Activated naive CD4-positive, alpha-beta T cell treated with Interleukin-2 at 50 U/mL for 16 hours (primary cell): ENCODE data around the gene HOXC9.

Experiments
- DNase-seq: peaks from one replicate; pipeline ENCODE4 v3.0.0-alpha.2; 2020

The HOXC9 gene

GRCh38 chr12:54016478-54016964, 16.6 kb downstream of the HOXC9 start:
- no peak for DNase-seq

- DNase-seq, result no peak
Measured at GRCh38 chr12:54017027-54017788, 17.2 kb downstream of the HOXC9 start.

DNA sequence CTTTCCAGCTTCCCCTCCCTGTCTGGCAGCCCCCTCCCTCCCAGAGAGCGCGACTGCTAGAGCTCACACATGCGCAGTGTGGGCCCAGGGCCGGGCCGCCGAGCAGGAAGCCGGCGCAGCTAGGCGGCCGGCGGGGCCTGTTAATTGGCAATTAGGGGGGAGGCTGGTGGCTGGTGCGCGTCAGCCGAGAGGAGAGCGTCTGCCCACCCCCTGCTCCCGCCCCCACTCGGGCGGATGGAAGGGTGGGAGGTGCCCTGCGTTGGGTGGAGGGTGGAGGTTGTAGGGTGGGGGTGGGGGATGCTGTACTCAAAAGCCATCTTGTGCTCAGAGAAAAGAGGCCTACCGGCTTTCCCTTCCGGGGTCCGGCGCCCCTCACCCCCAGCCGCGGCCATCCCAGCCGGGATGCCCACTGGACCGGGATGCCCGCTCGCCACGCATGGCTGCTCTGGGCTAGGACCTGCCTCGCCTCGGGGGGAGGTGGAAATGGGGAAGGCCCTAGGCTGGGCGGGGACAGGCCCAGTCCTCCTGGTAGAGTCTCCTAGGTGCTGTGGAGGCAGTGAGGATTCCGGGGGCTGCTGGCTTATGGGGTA, 18.0 kb downstream of the HOXC9 start:
- DNase-seq, result peak; percentile 66

GRCh38 chr12:54018468-54018984, 18.6 kb downstream of the HOXC9 start:
- no peak for DNase-seq

GRCh38 chr12:54019091-54019811, 19.3 kb downstream of the HOXC9 start:
- no peak for DNase-seq

- DNase-seq, result no peak
Measured at GRCh38 chr12:54019924-54020590, 20.1 kb downstream of the HOXC9 start.

DNA sequence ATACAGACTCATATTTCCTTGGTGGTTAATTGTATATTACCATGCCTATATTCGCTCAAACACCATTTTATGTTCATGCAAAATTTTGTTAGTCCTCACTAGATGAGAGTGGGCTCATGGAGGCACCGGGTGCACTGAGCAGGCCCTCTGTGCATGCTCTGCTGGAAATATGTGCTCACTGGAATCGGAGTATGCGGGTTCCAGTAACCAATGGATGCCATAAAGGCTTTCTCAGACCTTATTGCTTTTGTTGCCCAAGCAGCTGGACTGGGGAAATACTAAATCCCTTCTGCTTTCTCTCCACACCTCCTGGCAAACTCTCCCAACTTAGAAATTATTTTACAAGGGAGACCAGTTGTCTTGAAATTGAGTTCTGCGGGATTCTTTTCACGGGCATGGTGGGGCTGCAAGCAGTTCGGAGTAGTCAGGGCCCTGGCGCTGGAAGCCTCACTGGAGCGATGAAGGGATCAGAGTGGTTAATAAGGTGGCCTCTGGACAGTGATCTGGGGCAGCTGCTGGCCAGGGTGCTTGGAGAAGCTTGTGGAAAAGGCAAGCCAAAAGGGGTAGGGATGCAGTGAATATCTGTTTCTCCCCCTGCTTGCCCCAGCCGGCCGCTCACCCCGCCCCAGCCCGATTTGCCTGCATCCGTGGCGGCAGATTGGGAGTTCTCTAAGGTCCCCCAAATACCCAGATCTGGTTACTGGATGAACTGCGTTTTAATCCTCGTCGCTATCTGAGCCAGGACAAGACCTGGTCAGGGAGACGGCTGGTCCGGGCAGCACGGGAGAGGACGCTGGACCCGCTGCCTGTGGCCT, 20.8 kb downstream of the HOXC9 start:
- no peak for DNase-seq

- DNase-seq, result no peak
Measured at GRCh38 chr12:54021432-54022013, 21.6 kb downstream of the HOXC9 start.

DNA sequence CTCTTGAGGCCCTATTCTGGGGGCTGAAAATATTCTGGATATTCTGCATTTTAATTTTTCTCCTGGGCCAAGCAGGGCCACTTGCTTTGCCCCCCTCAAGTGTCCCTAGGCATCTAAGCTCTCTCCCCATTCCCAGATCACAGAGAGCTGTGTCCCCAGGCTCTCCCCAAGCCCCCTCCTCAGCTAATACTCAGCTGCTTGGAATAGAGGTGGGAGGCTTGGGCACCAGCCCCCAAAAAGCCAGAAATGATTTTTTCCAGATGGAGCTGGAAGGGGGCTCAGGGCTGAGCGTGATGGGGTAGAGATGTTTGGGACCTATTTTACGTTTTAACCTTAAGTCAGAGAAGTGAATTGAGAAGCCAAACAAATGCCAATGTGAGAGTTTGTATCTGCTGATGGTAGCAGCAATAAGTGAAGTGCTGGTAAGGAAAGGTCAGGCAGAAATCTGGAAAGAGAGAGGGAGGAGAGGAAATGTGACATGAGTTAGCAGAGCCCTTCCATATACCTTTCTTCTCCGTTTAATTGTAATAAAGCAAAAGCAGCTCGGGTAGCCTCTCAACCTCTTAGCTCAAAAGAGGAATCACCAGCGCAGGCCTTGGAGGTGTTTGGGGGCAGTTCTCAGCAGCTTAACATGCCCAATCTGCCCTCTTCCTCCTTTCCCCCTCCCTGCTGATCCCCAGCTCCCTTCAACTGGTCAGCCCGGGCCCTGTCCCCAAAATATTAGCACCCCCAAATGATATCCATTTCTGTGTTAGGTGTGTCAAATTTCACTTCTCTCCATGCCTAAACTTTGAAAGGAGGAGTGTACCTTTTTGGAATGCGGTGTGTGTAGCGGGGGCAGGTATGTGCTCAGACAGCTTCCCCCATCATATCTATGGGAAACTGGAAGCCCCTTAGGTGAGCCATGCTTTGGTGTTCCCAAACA, 23.3 kb downstream of the HOXC9 start:
- no peak for DNase-seq

DNA sequence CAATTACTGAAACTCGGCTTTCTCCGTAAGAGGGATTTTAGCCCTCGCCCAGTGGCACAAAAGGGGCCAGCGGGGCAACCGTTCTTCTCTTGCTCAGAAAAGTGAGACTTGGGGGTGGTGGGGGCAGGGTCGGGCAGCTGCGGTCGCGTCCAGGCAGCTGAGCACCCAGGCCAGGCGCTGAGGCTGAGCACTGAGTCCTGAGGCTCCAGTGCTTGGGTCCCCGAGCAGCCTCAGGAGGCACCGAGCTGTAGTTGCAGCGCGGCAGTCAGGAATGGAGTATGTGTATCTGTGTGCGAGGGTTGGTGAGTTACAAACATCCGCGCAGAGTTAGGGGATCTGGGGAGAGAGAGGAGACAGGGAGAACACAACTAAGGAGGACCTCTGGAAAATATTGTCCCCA, 24.2 kb downstream of the HOXC9 start:
- DNase-seq, result no peak

- no peak for DNase-seq
Measured at GRCh38 chr12:54024581-54025305, 24.8 kb downstream of the HOXC9 start.

DNA sequence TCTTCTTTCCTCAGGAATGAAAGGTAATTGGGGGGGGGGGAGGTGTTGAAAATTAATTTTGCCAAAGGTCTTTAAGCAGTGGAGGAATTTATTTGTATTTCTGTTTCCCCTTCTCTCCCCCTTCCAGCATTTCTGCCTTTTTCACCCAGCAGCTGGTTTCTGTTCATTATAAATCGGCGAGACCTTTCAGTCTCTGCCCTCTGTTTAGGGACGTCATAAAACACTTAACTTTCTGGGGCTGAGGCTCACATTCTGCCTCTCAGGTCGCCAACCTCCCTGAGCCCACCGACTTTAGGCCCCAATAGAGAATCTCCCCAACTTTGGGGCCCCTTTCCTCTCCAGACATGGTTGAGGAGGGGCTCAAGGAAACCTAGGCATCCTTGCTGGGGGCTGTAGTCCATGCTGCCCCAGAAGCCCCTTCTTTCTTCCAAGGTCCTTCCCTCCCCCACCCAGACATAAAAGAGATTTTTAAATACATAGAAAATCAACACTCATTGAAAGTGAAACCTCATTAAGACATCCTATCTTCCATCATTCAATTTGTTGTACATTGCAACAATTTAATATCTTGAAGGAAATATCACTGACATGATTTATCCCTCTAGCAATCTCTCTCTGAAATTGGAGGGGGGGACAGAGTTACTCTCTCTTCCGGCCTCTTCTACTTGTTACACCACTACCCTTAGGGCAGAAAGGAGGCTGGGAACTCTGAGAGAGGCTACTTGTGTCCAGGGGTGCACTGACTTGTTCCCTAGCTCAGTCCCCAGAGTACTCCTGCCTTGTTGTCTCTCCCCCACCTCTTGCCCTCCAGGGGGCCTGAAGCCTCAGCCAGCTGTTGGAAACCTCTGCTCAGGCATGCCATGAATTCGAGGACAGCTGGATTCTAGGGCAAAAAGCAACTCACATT, 25.8 kb downstream of the HOXC9 start:
- no peak for DNase-seq

GRCh38 chr12:54026640-54027441, 26.9 kb downstream of the HOXC9 start:
- DNase-seq, result no peak

DNA sequence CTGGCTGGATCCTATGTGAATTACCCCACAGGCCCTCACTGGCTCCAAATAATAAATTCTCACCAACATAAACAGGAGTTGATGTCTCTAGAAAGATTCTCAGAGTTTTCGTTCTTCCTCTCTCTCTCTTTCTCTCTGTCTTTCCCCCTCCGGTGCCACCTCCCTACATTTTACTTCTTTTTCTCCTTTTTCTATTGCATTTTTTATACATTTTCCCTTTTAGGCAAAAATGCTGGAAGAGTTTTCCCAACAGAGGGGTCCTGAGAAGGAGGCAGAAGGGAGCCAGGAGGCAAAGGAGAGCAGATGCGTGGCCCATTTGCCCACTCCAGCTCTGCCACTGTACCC, 27.5 kb downstream of the HOXC9 start:
- no peak for DNase-seq

DNA sequence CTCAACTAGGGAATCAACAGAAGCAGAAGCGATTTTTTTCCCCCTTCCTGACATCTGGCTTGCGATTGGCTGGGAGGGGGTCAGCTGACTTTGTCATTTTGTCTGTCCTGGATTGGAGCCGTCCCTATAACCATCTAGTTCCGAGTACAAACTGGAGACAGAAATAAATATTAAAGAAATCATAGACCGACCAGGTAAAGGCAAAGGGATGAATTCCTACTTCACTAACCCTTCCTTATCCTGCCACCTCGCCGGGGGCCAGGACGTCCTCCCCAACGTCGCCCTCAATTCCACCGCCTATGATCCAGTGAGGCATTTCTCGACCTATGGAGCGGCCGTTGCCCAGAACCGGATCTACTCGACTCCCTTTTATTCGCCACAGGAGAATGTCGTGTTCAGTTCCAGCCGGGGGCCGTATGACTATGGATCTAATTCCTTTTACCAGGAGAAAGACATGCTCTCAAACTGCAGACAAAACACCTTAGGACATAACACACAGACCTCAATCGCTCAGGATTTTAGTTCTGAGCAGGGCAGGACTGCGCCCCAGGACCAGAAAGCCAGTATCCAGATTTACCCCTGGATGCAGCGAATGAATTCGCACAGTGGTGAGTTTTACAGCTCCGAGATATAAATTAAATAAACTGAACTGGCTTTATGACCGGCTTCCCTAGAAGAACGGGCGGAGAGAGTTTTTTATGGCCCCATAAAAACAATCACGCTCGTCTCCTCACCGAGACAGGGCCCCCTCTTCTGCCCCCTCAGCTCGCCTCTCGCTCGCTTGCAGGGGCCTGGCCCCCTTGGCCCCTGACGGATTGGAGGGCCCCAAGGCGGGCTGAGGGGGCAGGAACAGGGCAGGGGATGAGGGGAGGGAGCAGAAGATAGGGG, 28.6 kb downstream of the HOXC9 start, which contains the start of gene HOXC6:
TSS of gene HOXC6 (plus strand) at position 127 of the 888 bp plus-strand sequence. CDS start at position 209, 82 bp downstream.
- DNase-seq, result no peak

GRCh38 chr12:54029529-54030441, 29.8 kb downstream of the HOXC9 start:
- DNase-seq, result no peak
